SKM-1 (cell line): Measurements from ENCODE around the gene ELMO1.

Experiments
- DNase-seq: peaks from one replicate; lab custom pipeline; 2025; ENCODE audit not compliant: unreplicated experiment; lab: John Stamatoyannopoulos, UW

Gene ELMO1

DNA sequence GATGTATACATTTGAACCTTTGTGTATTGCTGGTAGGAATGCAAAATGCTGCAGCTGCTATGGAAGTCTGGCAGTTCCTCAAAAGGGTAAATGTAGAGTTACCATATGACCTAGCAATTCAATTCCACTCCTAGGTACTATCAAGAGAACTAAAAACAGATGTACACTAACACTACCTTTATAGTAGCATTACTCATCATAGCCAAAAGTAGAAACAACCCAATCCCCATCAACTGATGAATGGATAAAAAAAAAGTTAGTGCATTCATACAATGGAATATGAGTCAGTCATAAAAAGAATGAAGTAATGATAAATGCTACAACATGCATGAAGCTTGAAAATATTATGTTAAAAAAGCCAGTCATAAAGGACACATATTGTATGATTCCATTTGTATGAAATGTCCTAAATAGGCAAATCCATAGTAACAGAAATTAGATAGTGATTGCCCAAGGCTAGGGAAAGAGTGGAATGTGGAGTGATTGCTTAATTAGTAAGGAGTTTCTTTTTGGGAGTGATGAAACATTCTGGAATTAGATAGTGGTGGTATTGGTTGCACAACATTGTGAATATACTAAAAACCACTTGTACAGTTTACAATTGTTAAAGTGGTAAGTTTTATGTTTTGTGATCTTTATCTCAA, 628.0 kb downstream of the ELMO1 start:
- no peak for DNase-seq

DNA sequence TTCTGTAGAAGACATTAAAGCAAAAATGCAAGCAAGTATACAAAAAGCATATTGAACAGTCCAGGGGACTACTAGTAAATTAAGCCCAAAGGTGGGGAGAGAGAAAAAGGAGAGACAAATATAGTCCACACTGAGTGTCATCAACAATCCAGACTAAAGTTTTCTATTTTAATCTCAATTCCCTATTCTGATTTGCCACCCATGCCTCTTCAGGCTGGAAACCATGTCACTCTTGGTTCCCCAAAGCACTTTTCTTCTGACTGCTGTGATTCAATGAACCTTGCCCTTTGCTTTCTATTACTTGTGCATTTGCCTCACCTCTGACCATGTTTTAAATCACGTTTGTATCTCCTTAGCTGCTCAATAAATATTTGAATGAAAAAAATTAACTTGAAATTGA, 629.0 kb downstream of the ELMO1 start:
- no peak for DNase-seq

DNA sequence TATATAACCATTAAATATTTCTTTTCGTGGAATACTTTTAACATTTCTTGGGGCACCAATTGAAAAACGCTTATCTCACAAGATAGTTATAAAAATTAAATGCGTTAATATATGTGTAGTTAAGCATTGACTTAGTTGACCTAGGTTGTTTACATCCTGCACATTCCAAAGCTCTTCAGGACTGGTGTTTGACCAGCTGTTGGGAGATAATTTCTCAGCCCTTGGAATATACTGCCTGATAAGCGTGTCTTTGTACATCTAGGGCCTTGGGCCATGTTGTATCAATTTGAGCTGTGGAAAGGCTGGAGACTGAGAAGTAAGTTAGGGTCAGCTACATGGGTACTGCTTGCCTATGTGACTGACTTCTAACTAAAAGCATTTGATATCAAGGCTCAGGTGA, 634.4 kb downstream of the ELMO1 start:
- no peak for DNase-seq

DNA sequence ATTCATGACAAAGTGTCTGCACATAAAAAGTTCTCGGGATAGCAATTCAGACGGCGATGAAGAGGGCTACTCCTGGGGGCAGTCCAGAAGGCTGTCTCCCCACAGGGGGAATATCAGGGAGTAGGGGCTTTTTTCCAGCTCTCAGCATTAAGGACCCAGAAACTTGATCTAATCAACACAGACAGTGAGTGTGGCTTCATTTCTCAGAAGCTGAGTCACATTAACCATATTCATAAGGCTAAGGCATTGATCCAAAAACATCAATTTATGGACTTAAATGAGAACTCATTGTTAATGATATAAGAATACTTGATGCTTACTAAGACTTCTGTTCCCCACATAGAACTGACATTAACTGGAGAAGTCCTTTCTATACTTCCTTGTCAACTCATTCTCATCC, 636.9 kb downstream of the ELMO1 start:
- no peak for DNase-seq

DNA sequence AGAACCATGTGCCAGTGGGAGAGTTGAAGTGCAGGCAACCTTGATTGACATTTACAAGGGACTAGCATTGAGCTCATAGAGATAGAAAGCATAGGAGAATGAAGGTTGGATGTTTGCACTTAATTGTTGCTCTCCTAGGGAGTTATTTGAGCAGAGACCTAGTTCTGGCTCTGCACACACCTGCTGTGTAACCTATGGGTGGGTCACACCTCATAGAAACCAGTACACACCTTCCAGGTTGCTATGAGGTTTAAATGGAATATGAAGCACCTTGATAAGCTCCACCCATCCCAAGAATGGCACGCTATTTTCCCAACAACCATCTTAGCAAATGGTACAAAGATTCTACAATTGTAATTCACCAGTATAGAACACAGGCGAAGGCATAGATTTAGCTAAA, 638.2 kb downstream of the ELMO1 start:
- DNase-seq = no peak

DNA sequence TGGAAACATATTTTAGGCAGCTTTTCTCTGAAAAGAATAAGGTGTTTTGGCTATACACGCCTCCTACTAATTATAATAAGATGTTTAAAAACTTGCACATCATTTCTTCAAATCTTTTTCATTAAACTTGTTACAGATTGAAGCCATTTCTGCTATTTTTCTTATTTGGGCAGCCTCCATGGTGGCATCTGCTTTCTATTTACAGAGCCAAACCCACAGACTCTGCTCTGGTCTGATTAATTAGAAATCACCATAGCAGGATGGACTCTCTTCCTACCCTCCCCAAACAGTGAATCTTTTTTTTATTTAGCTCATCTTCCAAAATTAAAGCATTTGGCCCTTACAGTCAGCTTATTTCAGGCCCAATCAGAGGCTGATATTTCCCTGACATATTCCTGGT, 638.6 kb downstream of the ELMO1 start:
- DNase-seq = no peak

DNA sequence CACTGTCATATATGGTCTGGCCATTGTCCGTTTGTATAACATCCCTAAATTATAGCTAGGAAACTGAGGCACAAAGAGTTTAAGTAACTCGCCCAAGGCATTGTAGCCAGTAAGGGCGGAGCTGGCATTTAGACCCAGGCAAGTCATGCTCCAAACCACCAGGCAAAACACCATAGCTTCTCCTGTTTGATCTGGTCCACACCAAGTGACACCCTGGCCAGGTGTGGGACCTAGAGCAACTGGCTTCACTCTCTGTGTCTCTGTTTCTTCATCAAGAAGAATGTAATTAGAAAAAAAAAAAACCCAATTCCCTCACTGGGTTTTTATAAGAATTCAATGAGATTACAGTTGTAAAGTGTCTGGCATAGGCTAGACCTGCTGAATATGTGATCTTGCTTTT, 639.2 kb downstream of the ELMO1 start:
- no peak for DNase-seq

DNA sequence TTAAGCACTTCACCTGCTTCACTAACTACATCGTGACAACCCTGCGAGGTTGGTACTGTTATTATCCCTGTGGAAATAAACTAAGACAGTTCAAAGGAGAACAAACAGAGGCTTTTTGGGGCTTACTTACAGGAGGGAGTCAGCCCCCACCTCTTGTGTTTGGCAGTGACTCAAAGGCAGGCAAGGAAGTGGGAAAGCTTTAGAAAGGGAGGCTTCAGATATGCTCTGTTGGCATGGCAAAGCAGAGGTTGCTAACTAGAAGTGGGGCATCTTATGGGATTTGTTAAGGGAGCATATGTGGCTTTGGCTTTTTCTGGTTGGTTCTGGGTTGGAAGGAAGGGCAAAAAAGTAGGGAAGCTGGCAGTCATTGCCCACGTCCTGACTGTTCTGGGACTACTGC, 639.6 kb downstream of the ELMO1 start:
- no peak for DNase-seq

DNA sequence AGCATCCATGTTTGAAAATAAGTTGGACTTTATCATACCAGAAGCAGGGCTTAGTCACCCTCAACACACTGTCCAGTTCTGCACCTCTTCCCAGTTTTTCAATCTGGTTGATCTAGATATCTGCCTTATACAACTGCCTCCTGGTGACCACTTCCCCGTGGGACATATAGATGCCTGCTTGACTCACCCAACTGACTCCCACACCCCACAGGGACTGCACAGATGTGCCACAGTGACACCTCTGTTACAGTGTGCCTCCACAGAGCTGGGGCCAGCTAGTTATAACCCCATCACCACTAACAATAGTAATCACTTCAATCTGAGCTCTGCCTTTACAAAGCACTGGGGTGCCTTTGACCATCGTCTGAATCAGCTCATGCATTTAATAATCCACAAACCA, 641.8 kb downstream of the ELMO1 start:
- no peak for DNase-seq
